Measurements from ENCODE around the gene ADGRD2. TPM values are rescaled to one million over a fixed set of nuclear protein-coding genes. Genes with fewer than 3 reads are reported as not detected.

The ADGRD2 gene
- total RNA-seq, 1 experiment from 2014 or later, result 1.5 TPM

- Histone ChIP-seq H3K4me1 (ENCODE audit: insufficient read depth, low read length) (no peaks in the 10 kb centered on the region; the same call in 1 of the 2 replicates), H4K8ac (replicated peaks; ENCODE audit: insufficient read length, low read depth, low read length) (no peak overlapping the region), H3K79me1 (ENCODE audit: insufficient read depth, low read depth, low read length, poor library complexity, severe bottlenecking) (no peaks in the 10 kb centered on the region), H3K18ac (ENCODE audit: insufficient read length, low read depth, low read length) (no peak overlapping the region), H3T11ph (ENCODE audit: low read length) (no peak overlapping the region), H2AK5ac (ENCODE audit: insufficient read length, low read length) (no peak overlapping the region), H3K79me2 (ENCODE audit: insufficient read depth, low read length) (no peaks in the 10 kb centered on the region), H3K23ac (ENCODE audit: insufficient read length, low read depth, low read length) (no peak overlapping the region), H3K9me3 (ENCODE audit: control insufficient read depth, low read depth, low read length) (no peaks in the 10 kb centered on the region), H3K9ac (ENCODE audit: extremely low read depth, insufficient read length, low read length) (no peak overlapping the region), H2BK120ac (ENCODE audit: low read depth, low read length, poor library complexity, severe bottlenecking) (no peak overlapping the region), H3K4ac (ENCODE audit: low read depth, low read length) (no peak overlapping the region), H3K4me2 (ENCODE audit: insufficient read depth, insufficient read length, low read length) (no peak overlapping the region), H2BK15ac (ENCODE audit: low read depth, low read length) (no peak overlapping the region), H3K27ac (ENCODE audit: insufficient read length, low read depth, low read length) (no peak overlapping the region), H2AFZ (ENCODE audit: low read length) (no peak overlapping the region), H4K20me1 (ENCODE audit: control insufficient read depth, insufficient read depth, insufficient read length) (no peaks in the 10 kb centered on the region), H3K14ac (ENCODE audit: insufficient read depth, low read length) (no peak overlapping the region), H3K56ac (ENCODE audit: insufficient read length, low read depth, low read length) (no peak overlapping the region), H4K5ac (ENCODE audit: insufficient read length, low read depth, low read length) (no peak overlapping the region), H2BK5ac (ENCODE audit: insufficient read length, low read length) (no peak overlapping the region), H4K91ac (ENCODE audit: insufficient read length, low read depth, low read length) (no peak overlapping the region), H3K27me3 (ENCODE audit: insufficient read depth, low read length) (peaks cover 6% of the 10 kb centered on the region), H2BK12ac (ENCODE audit: insufficient read length, low read depth, low read length) (no peak overlapping the region), H3K23me2 (ENCODE audit: insufficient read length, low read depth, low read length, poor library complexity, severe bottlenecking) (peaks cover 5% of the 10 kb centered on the region), H2BK20ac (ENCODE audit: low read depth, low read length, poor library complexity, severe bottlenecking) (no peak overlapping the region)
- H3K9me3 Mint-ChIP-seq, result peaks cover 0 to 1% of the 10 kb centered on the region in 2 experiments; a peak in 2 of 5 replicates
- peaks cover 13 to 22% of the 10 kb centered on the region in 2 experiments for H3K4me1 Mint-ChIP-seq
- H3K27me3 Mint-ChIP-seq (ENCODE audit: low read depth), result peaks cover 29% of the 10 kb centered on the region
- no peak for TF ChIP-seq CTCF (conservative IDR thresholded peaks at IDR 0.05)
- no peaks in the 10 kb centered on the region for H3K36me3 Mint-ChIP-seq (ENCODE audit: insufficient read depth in 1 of 3, low read depth in 3 of 3)
- H3K27ac Mint-ChIP-seq, result no peak overlapping the region
- no CpG with 5 or more reads among the region's 4 CpGs for WGBS (ENCODE audit: extremely low coverage, insufficient read length, low lambda C conversion rate)
- H3K4me3 Mint-ChIP-seq, result no peak overlapping the region
- DNase-seq, result no peak
These were observed 3.0 kb upstream of the ADGRD2 start for GRCh38 chr9:124447297-124447661.

All from H9 (cell line).